Superior temporal gyrus (tissue), 1 donor: ENCODE data around the gene SDF4.
"Not testable (repeated sequence)": the region's sequence is repeated elsewhere in the genome, so short reads cannot be mapped to it uniquely, and the experiment has no call there.

Source experiments
- DNase-seq: peaks from one replicate; pipeline ENCODE4 v3.0.0-alpha.2; 2016; ENCODE audit errors: extremely low spot score

SDF4 gene

DNA sequence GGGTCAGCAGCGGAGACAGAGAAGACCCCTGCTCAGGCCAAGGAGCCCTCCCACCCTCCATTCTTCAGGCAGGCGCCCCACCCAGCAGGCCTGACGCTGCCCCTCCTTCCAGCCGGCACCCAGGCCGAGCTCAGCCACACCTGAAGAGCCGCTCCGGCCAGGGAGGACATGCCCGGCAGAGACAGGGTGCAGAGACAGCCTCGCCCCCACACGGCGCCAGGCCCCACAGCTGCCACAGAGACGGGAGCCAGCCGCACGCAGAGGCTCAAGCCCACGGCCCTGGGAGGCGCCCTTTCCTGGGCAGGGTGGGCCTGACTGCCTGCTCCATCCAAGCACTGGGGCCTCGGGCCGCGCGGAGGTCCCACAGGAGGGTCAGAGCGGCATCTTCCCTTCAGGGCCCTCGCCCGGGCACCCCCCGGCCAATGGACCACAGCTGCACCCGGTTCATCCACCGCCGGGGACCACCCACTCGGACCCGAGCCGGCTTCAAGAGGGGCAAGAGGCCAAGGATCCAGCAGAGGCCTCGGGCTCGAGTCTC, 52.9 kb downstream of the SDF4 start:
- DNase-seq: no peak

DNA sequence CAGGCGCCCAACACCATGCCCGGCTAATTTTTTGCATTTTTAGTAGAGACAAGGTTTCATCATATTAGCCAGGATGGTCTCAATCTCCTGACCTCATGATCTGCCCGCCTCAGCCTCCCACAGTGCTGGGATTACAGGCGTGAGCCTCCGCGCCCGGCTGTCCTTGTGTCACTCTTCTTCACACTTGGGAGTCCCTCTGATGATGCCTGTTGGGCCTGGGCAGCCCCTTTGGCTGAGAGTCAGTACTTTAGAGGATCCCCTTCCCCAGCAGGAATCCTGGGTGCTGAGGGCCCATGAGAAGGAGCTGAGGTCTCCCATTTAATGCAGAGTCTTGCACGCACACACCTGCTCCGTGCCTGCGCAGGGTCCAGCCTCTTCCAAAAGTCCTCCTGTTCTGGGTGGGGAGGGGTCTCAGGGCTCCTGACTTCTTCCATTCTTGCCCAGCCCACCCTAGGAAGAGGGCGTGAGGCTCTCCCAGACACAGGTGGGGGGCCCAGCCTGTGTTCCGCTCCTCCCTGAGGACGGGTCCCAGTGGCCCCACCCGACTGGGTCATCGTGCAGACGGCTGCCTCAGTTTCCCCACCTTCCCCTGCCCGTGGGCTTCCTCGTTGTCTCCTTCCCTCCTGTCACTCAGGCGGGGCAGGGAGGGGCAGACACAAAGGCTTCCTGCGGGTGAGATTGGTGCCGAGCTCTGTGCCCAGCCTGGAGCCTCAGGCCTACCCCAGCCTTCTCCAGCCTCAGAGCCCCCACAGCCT, 54.2 kb downstream of the SDF4 start:
- no peak for DNase-seq

DNA sequence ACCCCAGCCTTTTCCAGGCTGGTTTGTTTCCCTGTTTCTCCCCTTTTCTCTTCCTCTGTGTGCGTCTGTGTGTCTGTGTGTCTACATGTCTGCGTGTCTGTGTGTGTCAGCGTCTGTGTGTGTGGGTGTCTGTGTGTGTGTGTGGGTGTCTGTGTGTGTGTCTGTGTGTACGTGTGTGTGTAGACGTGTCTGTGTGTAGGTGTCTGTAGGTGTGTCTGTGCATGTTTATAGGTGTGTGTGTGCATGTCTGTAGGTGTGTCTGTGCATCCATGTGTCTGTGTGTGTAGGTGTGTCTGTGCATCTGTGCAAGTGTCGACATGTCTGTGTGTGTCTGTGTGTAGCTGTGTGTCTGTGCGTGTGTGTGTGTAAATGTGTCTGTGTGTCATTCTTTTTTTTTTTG, 54.9 kb downstream of the SDF4 start:
- DNase-seq: no peak

DNA sequence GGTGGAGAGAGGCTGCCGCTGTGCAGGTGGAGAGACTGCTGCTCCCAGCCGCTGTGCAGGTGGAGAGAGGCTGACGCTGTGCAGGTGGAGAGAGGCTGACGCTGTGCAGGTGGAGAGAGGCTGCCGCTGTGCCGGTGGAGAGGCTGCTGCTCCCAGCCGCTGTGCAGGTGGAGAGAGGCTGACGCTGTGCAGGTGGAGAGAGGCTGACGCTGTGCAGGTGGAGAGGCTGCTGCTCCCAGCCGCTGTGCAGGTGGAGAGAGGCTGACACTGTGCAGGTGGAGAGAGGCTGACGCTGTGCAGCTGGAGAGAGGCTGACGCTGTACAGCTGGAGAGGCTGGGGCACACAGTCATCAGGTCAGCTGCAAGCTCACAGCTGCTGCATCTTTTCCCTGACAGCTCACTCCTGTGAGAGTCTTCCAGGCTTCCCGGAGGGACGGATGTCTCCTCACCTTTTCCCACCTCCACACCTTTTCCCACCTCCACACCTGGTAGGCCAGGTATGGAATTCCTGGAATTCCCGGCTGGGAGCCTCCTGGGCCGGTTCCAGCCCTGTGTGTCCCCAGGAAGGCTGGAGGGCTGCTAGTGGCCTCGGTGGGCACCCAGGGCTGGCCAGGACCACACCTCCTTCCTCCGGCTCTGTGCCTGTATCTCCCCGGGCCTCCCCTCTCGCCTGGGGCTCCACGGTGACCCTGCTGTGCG, 55.6 kb downstream of the SDF4 start:
- DNase-seq: not testable (repeated sequence)

DNA sequence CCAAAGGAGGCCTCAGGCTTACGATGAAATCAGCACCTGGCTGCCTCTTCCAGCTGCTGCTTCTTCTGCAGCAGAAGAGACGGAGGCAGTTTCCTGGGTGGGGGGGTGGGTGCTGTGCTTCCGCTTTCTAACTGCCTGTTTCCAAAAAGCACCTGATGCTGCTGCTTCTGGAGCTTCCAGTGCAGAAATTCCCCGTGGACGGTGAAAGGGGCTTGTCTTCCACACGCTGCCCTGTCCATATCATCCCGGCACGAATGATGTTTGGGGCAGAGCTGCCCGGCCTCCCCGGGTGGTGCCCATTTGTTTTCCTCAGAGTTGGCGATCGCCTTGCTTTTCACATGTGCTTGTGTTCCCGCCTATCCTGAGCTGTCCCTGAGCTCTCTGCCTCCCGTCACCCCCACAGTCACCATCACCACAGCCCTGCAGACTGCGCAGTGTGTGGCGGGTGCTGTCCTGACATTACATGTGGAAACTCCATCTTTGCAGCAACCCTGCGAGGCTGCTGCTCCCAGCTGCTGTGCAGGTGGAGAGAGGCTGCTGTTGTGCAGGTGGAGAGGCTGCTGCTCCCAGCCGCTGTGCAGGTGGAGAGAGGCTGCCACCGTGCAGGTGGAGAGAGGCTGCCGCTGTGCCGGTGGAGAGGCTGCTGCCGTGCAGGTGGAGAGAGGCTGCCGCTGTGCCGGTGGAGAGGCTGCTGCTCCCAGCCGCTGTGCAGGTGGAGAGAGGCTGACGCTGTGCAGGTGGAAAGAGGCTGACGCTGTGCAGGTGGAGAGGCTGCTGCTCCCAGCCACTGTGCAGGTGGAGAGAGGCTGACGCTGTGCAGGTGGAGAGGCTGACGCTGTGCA, 56.4 kb downstream of the SDF4 start:
- no peak for DNase-seq

DNA sequence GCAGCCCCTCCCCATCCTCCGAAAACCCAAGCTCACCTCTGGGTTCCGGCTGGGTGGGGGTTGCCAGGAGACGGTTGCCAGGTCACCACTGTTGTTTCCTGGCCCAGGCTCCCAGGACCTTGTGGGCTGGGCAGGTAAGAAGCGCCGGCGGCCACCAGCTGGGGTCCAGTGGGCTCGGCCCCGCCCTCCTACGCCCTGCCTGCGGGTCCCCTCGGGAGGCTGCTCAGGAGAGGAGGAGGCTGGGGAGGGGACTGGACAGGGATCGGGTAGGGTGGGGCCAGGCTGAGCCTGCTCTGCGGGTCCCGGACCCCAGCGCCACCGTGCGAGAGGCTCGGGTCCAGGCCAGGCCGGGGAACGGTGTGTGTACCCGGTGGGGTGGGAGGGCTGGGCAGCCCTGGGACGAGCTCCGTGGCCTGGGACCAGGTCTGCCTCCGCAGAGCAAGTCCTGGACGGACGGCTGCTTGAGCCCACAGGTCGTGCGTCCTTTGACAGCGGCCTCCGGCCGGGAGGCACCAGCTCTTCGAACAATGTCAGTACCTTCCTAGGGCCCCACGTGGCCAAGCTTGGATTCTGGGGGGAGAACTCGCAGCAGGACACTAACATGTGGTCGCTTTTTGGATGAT, 57.9 kb downstream of the SDF4 start, which contains the start of gene TTLL10:
Gene TTLL10, plus strand, starts transcription at position 88 of the 623 bp plus-strand sequence. CDS start 5,336 bp downstream, outside the sequence.
- no peak for DNase-seq

DNA sequence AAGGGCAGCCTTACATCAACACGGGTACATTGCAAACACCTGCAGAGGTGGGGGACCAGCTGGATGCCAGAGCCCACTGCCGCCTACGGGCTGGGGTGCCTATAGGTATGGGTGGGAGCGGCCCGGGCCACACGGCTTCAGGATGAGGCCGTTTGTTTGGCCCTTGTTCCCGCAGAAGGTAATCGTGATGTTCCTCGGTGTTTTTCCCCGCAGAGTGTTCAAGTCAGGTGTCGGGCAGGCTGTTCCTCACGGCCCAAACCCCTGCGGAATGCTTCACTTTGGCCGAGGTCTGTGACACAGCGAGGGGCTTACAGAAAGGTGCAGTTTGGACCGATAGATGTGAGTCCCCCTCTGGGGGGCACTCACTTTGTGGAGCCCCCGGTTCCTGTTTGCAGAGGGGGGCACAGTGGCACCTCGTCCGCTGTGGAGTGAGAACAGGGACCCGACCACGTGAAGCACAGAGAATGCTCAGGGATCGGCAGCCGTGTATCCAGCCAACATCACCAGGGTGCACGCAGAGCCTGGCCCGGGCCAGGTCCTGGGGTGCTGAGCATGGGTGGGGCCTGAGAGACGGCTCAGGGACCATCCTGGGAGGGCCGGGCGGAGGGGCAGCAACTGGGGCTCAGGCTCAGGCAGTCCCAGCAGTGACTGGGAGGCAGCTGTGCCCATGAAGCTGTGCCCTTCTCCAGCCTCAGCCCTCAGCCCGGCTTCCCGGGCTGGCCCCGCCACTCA, 58.6 kb downstream of the SDF4 start:
- no peak for DNase-seq

DNA sequence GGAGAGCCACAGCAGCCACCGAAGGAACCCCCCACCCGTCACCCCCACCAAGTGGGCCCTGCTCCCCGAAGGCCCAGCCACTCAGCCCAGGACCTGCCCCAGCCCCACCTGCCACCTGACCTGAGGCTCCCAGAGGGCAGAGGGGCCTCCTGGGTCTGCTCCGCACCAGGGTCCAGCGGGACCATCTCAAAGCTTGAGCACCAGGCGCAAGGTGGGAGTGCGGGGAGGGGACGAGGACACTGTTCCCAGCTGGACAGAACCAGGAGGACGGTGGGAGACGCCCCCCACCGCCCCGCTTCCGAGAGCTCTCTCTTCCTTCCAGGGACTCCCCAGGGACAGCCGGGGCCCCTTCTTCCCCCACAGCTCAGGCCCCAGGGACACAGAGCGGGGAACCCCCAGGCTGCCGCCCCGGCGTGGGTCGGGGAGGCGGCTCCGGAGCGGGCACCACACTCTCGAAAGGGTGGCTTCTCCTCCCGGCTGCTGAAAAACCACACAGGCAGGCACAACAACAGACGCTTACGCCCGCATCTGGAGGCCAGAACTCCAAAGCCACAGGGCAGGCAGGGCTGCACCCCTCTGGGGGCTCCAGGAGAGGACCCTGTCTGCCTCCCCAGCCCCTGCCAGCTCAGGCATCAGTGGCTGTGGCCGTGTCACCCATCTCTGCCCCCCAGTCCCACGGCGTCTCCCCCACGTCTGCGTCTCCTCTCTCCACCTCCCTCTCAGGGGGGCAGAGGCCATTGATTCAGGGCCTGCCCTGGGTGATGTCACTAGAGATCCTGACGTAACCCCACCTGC, 60.1 kb downstream of the SDF4 start:
- DNase-seq: no peak

DNA sequence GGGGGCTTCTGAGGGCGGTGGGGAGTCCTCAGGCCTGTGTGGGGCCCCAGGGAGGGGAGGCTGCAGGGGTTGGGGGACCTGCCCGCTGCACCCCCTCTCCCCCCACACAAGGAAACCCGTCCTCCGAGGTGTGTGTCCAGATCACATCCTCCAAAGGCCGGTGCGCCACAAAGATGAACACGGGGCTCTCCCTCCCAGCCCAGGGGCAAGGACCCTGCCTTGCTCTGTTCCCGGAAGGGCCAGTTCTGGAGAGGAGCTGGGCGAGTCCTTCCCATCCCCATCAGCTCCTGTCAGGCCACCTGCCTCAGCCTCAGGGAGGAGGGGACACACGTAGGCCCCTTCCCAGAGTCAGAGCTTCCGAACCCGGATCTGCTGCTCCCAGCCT, 60.6 kb downstream of the SDF4 start:
- DNase-seq: no peak

DNA sequence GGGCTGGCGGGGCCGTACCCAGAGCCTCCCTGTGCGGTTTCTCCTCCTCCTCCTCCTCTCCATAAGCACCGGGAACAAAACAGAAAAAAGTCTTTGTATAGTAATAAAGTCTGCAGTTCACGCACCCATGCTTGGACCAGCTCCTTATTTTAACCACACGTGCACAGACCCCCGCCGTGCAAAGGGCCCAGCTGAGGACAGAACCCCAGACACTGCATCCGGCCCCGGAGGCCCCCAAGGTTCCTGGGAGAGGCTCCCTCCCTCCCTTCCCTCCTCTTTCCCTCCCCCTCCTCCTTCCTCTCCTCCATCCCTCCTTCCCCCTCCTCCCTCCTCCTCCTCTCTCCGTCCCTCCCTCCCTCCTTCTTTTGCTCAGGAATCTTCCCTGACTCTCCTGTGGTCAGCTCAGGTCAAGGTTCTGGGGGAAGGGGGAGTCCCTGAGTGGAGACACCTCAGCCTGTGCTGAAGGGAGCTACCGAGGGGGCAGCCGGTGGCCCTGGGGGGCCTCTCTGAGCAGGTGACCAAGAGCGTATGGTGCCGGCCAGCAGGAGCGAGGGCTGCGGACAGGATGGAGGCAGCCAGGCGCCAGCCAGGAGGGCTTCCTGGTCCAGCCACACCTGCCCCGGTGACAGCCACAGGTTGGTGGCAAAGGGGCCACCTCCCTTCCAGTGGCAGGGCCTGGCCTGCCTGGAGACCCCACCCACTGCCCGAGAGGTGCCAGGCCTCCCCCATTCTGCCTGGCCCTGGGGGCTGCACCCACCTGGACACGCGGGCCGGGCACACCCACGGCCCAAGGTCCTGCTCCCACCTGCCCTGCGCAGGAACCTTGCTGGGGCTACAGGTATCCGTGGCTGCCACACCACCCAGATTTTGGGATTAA, 61.3 kb downstream of the SDF4 start:
- DNase-seq: no peak

DNA sequence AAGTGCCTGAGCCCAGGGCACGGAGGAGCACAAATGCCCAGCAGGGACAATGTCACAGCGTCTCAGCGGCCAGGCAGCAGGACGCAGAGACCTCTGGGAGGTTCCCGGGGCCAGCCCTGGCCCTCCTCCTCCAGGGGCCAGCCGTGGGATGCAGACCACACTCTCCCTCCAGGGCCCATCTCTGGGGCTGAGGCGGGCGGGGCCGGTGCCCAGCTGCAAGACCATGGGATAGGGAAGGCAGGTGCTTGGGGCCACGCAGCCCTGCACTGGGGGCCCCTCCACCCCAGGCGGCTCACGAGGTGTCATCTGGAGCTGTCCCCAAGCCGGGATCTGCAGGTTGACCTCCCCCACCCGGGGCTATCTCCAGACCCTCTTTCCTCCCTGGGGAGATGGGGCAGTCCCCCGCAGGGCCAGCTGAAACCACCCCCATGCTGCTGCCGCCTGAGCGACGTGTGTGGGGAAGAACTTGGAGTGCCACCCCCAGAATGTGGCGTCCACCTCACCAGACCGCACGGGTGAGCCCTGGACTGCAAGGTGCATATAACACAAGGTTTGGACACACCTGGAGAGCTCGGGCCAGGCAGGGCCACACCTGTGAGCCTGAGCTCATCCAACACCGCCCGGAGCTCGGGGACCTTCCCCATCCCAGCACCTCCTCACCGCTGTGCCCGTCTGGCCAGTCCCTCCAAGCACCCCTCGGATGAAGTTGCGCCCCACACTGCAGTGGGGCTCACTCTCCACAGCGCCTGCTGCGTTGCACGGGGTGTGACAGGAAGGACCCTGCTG, 62.2 kb downstream of the SDF4 start:
- DNase-seq: no peak

DNA sequence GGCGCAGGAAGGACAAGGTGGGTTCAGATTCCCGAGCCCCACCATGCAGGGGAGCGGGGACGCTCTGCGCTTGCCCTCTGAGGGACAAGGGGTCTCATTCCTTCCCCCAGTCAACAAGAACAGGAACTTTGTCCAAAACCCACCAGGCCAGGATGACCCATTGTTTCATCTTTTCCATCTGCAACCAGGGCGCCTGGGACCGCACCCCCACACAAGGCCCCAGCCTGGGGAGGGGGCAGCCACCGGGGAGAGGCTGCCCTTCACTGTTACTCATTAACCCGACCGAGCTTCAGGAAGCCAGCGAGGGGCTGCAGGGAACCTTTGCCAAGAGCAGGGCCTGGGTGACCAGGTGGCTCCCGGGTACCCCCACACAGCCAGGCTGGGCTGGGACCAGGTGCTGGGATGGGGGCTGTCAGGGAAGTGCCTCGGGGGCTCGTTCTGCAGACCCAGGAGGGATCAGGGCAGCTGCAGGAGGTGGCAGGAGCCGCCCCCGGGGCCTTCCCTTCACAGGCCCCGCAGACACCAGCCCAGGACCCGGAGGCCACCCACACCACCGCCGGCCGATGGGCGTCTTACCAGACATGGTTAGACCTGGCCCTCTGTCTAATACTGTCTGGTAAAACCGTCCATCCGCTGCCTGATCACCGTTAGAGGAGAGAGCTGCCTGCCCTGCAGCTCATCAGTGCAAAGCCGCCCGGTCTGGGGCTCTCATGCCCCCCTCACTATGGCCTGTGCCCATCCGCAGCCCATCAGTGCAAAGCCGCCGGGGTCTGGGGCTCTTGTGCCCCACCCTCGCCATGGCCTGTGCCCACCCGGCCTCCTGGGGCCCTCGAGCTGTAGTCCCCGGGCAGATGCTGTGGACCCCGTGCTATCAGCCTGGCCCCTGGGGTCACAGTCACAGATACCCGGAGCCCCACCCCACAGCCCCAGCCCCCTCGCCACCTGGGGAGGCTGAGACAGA, 63.1 kb downstream of the SDF4 start:
- DNase-seq: no peak

DNA sequence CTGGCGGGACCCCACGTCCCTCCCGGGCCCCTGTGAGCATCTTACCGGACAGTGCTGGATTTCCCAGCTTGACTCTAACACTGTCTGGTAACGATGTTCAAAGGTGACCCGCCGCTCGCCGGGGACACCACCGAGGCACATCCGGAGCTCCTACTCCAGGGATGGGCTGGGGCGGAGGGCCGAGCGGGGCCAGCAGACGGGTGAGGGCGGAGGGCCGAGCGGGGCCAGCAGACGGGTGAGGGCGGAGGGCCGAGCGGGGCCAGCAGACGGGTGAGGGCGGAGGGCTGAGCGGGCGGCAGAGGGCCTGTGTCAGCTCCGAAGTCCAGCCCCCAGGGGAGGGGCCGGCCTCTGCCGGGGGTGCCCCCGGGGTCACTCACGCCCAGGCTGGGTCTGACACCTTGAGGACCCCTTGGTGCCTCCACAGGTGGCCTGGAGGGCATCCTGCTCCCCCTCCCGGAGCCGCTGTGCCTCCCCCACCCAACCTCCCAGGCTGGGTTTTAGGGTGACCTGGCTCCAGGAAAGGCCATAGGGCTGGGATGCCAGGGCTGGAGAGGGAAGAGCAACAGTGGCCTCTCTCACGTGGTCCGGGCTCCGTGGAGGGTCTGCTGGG, 63.9 kb downstream of the SDF4 start:
- no peak for DNase-seq

DNA sequence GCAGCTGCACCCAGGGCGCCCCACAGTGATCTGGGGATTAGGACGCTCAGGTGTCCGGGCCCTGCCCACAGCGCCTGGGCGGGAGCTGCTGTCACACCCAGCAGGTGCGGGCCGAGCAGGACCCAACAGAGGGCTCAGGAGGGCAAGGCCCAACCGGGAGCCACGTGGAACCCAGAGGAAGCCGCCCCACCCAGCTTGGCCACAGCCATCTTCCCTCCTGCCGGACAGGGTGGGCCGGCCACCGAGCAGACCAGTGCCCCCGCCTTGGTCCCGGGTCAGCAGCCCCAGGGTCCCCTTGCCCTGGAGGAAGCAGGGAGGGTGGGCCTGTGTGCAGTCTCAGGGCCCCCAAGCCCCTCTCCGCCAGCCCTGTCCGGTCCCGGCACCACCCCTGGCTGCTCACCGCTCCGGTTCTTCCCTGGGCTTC, 64.4 kb downstream of the SDF4 start:
- DNase-seq: no peak
